22Rv1 (cell line): ENCODE results near the gene CDK13.
"Not testable (repeated sequence)": the region's sequence is repeated elsewhere in the genome, so short reads cannot be mapped to it uniquely, and the experiment has no call there.

Experiments used
- ZFX ChIP-seq: fragments of 450-650 bp; IDR thresholded peaks from 2 replicates; pipeline ENCODE4 v1.6.1; 2017; ENCODE audit warnings: antibody characterized with exemption, borderline replicate concordance
- TF ChIP-seq, protein P1 (sequence below): fragments of 450-650 bp; IDR thresholded peaks from 2 replicates; pipeline ENCODE4 v1.5.1; 2017; ENCODE audit warnings: mild to moderate bottlenecking

DNA sequence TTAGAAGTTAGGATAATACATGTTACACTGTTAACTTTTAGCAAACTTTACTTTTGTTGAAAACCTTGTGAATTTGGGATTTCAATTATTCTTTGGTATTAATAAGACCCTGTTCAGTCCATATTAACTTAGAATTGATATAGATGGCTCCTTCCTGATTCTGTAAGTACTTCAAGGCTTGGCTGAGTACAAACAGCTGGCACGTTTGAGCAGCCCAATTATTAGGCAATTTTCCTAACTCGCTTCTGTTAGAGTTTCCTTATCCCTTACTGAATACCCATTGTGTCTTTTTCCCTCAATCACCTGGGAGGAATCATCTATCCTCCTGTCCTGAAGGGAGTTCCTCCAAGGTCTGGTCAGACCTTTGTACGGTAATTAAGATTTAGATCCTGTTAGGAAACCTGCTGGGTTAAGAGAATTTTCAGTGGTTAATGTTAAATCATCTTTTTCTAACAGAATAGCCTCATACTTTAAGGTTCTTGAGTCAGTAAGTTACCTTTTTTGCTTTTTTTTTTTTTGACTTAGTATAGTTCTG is 195.6 kb downstream of the CDK13 start:
- TF ChIP-seq, protein P1, sequence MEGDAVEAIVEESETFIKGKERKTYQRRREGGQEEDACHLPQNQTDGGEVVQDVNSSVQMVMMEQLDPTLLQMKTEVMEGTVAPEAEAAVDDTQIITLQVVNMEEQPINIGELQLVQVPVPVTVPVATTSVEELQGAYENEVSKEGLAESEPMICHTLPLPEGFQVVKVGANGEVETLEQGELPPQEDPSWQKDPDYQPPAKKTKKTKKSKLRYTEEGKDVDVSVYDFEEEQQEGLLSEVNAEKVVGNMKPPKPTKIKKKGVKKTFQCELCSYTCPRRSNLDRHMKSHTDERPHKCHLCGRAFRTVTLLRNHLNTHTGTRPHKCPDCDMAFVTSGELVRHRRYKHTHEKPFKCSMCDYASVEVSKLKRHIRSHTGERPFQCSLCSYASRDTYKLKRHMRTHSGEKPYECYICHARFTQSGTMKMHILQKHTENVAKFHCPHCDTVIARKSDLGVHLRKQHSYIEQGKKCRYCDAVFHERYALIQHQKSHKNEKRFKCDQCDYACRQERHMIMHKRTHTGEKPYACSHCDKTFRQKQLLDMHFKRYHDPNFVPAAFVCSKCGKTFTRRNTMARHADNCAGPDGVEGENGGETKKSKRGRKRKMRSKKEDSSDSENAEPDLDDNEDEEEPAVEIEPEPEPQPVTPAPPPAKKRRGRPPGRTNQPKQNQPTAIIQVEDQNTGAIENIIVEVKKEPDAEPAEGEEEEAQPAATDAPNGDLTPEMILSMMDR, result not testable (repeated sequence)
- not testable (repeated sequence) for TF ChIP-seq ZFX
